ENCODE measurements around the gene TMEM53.

DNA sequence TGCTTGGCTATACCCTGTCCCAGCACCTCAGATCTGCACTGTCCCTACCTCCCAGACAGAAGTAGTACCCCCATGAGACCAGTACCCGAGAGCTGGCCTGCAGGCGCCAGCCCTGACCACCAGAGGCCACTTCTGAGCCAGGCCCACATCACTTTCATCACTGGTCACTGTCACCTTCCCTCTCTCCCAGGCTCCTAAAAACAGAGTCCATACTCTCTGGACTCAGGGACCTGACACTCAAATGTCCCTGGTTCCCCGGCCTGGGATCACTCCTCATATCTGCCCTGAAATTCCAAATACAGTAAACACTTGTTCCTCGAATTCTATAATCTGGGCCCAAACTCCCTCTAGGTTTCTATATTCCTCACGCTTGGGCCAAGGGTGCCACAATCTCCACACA lies 18.7 kb downstream of the TMEM53 start:
- TF ChIP-seq, protein P1, sequence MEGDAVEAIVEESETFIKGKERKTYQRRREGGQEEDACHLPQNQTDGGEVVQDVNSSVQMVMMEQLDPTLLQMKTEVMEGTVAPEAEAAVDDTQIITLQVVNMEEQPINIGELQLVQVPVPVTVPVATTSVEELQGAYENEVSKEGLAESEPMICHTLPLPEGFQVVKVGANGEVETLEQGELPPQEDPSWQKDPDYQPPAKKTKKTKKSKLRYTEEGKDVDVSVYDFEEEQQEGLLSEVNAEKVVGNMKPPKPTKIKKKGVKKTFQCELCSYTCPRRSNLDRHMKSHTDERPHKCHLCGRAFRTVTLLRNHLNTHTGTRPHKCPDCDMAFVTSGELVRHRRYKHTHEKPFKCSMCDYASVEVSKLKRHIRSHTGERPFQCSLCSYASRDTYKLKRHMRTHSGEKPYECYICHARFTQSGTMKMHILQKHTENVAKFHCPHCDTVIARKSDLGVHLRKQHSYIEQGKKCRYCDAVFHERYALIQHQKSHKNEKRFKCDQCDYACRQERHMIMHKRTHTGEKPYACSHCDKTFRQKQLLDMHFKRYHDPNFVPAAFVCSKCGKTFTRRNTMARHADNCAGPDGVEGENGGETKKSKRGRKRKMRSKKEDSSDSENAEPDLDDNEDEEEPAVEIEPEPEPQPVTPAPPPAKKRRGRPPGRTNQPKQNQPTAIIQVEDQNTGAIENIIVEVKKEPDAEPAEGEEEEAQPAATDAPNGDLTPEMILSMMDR (IDR thresholded peaks at IDR 0.05) = peak; percentile 16 to 41 (median 37)
- TF ChIP-seq POLR2A (IDR thresholded peaks at IDR 0.05) = no peak

Measured in breast epithelium (tissue), 3 donors.